HAP-1 (cell line): Measurements from ENCODE around the gene SETD1B.
"Not testable (repeated sequence)": the region's sequence is repeated elsewhere in the genome, so short reads cannot be mapped to it uniquely, and the experiment has no call there.

ENCODE experiments used
- DNase-seq, 2 experiments: peaks; one replicate each; pipeline ENCODE4 v3.0.0-alpha.2; 2016 to 2020; ENCODE audit warnings: low spot score in 2 of 2
- H3K27me3 ChIP-seq: fragments of 250-450 bp; sonication (Bioruptor Pico); 2 replicates; pipeline ENCODE4 v1.5.1; 2020; ENCODE audit warnings: low read depth, mild to moderate bottlenecking, moderate library complexity
- H3K36me3 ChIP-seq: fragments of 250-450 bp; sonication (Bioruptor Pico); replicated peaks from 2 replicates; pipeline ENCODE4 v1.5.1; 2020; ENCODE audit warnings: mild to moderate bottlenecking
- H3K4me1 ChIP-seq: fragments of 250-450 bp; sonication (Bioruptor Pico); 2 replicates; pipeline ENCODE4 v1.5.1; 2020; ENCODE audit warnings: mild to moderate bottlenecking
- H3K4me3 ChIP-seq: fragments of 250-450 bp; sonication (Bioruptor Pico); 2 replicates; pipeline ENCODE4 v1.5.1; 2020; ENCODE audit warnings: mild to moderate bottlenecking, moderate library complexity
- H3K9me3 ChIP-seq: fragments of 250-450 bp; sonication (Bioruptor Pico); 2 replicates; pipeline ENCODE4 v1.5.1; 2020; ENCODE audit warnings: mild to moderate bottlenecking, moderate library complexity
- in situ Hi-C: fragments of 300-500 bp; cut with MboI; formaldehyde crosslinking; loops from 3 replicates; pipeline ENCODE4 v1.14.3; 2020; ENCODE audit warnings: low sequenced_read_pairs, inconsistent platforms, mixed read lengths

SETD1B gene

DNA sequence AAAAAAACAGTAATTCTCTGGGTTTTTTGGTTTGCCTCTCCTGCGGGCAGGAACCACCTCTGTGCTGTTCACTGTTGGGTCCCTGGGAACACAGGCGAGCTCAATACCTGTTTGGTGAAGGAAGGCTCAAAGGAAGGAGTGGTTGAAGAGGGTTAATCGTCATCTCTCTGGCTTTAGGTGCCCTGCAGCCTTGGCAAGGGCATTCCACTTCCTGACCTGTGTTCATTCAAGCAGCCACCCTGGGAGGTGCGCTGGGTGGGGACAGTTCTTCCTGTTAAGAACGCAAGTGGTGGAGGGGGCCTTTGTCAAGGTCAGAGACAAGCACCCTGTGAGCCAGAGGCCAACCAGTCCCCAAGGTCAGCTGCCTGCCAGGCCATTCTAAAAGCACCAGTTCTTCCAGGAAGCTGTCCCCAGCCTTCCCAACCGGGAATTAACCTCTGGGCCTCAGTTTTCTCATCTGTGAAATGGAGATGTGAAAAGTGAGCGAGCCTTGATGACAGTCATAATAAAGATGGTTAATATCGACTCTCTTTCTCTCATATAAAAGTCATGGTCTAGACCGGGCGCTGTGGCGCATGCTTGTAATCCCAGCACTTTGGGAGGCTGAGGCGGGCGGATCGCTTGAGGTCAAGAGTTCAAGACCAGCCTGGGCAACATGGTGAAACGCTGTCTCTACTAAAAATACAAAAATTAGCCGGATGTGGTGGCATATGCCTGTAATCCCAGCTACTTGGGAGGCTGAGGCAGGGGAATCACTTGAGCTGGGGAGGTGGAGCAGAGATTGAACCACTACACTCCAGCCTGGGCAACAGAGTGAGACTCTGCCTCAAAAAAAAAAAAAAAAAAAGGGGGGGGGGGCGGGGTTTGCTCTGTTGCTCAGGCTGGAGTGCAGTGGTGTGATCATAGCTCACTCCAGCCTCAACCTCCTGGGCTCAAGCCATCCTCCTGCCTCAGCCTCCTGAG, 16.5 kb upstream of the SETD1B start:
- in situ Hi-C loops = no loop called here
- H3K9me3 ChIP-seq = no peaks in the 10 kb centered on the region
- no peaks in the 10 kb centered on the region for H3K27me3 ChIP-seq
- DNase-seq = no peak
- H3K36me3 ChIP-seq = peaks cover 31% of the 10 kb centered on the region
- H3K4me3 ChIP-seq = no peak overlapping the region
- peaks cover 7% of the 10 kb centered on the region for H3K4me1 ChIP-seq

DNA sequence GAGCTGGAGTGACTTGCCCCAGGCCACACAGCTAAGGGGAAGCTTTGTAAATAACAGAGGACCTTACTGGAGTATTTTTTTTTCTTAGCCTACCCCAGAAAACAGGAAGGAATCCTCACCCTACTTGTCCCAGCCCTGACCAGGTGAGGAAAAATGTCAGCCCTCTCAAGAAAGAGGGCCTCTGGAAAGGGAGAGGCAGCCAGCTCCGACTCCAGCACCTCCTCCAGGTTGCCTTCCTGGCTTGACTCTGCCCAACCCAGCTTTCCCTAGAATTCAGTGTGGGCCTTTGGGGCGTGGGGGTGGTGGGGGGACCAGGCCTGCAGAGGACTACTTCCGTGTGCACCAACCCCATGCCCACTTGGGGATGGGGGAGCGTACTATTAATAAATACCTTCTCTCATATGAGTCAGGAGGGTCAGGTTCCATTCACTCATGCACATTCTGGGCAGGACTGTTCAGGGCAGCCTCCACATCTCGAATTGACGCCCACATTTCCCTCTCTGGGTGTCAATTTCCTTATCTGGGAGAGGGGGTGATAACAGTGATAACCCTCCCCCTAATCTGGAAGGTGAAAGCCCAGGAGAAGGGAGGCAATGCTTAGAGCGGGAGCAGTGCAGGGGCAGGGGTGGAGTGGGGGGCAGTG, 15.5 kb upstream of the SETD1B start:
- peaks cover 35% of the 10 kb centered on the region for H3K36me3 ChIP-seq
- no peaks in the 10 kb centered on the region for H3K27me3 ChIP-seq
- no peak for DNase-seq
- peaks cover 8% of the 10 kb centered on the region; the same call in 1 of the 2 replicates for H3K4me1 ChIP-seq
- no peak overlapping the region for H3K4me3 ChIP-seq
- in situ Hi-C loops = no loop called here
- H3K9me3 ChIP-seq = no peaks in the 10 kb centered on the region

GRCh38 chr12:121789233-121789781, 14.5 kb upstream of the SETD1B start:
- no peaks in the 10 kb centered on the region for H3K9me3 ChIP-seq
- H3K4me1 ChIP-seq = peaks cover 8% of the 10 kb centered on the region
- no peak for DNase-seq
- H3K27me3 ChIP-seq = no peaks in the 10 kb centered on the region
- H3K36me3 ChIP-seq = peaks cover 32% of the 10 kb centered on the region
- no peak overlapping the region for H3K4me3 ChIP-seq
- in situ Hi-C loops = no loop called here

- Histone ChIP-seq H3K9me3 (no peaks in the 10 kb centered on the region), H3K27me3 (no peaks in the 10 kb centered on the region), H3K4me3 (no peak overlapping the region), H3K4me1 (peaks cover 16% of the 10 kb centered on the region), H3K36me3 (peaks cover 33% of the 10 kb centered on the region)
- DNase-seq = no peak
- in situ Hi-C loops = no loop called here
These were observed 13.7 kb upstream of the SETD1B start for GRCh38 chr12:121789800-121790728.

DNA sequence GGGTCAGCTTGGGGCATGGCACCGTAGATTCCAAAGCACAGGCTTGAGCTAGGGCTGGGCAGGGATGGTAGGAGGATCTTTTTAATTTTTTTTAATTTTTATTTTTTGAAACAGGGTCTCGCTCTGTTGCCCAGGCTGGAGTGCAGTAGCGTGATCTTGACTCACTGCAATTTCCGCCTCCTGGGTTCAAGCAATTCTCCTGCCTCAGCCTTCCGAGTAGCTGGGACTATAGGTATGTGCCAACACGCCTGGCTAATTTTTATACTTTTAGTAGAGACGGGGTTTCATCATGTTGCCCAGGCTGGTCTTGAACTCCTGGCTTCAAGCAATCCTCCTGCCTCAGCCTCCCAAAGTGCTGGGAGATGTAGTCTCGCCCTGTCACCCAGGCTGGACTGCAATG, 13.0 kb upstream of the SETD1B start:
- H3K9me3 ChIP-seq, in situ Hi-C loops: not testable (repeated sequence)

DNA sequence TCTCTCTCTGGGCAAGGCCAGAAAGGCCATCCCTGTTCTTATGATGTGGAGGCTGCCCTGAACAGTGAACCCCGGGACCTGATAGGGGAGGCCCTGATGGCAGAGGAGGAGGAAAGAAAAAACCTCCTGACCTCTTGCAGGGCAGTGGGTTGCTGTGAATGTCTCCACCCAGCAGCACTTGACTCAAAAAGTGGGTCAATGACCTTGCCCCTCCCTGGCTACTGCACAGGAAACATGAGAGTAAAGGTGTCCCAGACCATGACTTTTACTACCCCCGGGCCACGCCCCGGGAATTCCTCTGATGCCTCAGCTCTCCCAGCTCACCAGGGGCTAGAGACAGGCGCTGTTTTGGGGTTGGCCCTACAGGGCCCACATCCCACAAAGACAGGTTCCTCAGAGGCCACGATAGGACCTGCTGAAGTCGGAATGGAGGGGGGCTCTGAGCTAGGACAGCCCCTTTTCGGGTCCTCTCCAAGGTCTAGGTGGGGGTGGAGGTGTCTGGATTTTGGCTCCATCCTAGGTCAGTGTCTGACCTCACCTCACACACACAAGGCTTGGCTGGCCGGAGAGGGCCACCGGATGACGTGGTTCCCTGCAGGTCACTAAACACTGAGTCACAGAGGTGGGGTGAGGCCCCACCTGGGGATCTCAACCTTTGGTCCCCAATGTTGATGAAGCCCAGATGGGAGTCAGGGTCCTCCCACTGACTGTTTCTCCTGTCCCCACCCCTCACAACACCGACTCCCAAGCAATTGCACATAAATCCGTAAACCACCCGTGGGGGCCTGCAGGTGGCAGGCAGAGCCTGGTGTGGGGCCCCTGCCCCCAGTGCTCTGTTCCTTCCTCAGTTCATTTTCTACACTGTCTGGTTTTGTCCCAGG, 11.9 kb upstream of the SETD1B start:
- Histone ChIP-seq H3K4me3 (peak overlapping the region; percentile 75), H3K36me3 (peaks cover 45% of the 10 kb centered on the region), H3K9me3 (no peaks in the 10 kb centered on the region), H3K27me3 (no peaks in the 10 kb centered on the region), H3K4me1 (peaks cover 23% of the 10 kb centered on the region)
- peak in 1 of 2 experiments; percentile 2 for DNase-seq
- in situ Hi-C loops = no loop called here

More for the DNA sequence above, 13.0 kb upstream of the SETD1B start:
- H3K27me3 ChIP-seq, H3K4me3 ChIP-seq, DNase-seq: not testable (repeated sequence)
- Histone ChIP-seq H3K36me3 (peaks cover 40% of the 10 kb centered on the region), H3K4me1 (peaks cover 18% of the 10 kb centered on the region)

DNA sequence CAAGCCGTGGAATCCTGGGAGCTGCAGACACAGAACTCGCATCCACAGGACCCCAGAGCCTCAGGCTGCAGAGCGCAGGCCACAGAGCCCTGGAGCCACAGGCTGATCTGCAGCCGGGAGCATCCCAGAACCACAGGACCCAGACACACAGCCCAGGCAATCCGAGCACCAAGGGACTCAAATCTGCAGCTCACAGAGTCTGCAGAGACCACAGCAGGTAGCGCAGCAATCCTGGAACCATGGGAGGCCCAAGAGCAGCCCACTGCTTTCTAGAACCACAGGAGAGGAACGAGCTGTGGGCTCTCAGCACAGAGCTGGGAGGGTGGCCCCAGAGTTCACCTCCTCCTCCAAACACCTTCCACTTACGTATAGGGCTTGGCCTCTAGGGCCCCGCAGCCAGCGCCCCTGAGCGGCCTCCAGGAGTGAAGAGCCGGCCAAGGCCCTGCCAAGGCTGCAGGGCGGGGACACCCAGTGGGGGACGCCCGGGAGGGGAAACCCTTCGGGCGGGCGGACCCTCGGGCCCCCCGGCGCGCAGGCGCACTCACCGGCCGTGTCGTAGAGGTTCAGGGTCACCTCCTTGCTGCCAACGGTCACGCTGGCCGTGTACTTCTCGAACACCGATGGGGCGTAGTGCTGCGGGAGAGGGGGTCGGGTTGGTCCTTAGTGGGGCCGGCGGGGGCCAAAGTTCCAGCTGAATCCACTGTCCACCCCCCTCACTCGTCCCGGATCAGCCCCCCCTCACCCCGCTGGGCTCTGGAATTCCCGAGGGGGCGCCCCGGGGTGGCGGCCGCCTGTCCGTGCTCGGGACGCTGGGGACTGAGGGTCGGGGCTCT, 11.0 kb upstream of the SETD1B start:
- Histone ChIP-seq H3K4me3 (peak overlapping the region; percentile 75), H3K36me3 (peaks cover 48% of the 10 kb centered on the region), H3K27me3 (no peaks in the 10 kb centered on the region), H3K9me3 (no peaks in the 10 kb centered on the region), H3K4me1 (peaks cover 32% of the 10 kb centered on the region)
- DNase-seq = peak in 1 of 2 experiments; percentile 69
- in situ Hi-C loops = no loop called here

DNA sequence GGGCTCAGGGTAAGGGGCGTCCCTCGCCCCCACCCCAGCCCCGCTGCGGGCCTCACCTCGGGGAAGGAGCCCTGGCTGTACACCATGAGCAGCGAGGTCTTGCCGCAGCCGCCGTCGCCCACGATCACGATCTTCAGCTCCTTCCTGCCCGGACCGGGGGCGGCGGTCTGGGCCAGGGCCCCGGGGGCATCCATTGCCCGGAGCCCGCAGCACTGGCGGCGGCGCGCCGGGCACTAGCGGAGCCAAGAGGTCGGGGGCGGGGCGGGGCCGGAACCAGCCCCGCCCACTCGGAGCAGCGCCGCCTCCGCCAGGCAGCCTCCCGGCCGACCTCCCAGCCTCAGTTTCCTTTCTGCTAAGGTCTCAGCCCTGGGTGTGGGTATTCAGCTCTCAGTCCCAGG, 10.4 kb upstream of the SETD1B start, which contains the start of gene RHOF:
Gene RHOF, minus strand, starts transcription at position 249 of the 398 bp plus-strand sequence. Its CDS starts 55 bp downstream, at position 194.
- H3K27me3 ChIP-seq = no peaks in the 10 kb centered on the region
- peak; percentile 20 to 71 for DNase-seq
- H3K36me3 ChIP-seq = peaks cover 52% of the 10 kb centered on the region
- H3K4me1 ChIP-seq = peaks cover 39% of the 10 kb centered on the region
- in situ Hi-C loops = no loop called here
- no peaks in the 10 kb centered on the region for H3K9me3 ChIP-seq
- H3K4me3 ChIP-seq = peak within 1 kb of the TSS; percentile 75

GRCh38 chr12:121793838-121794533, 9.8 kb upstream of the SETD1B start:
- H3K4me1 ChIP-seq = peaks cover 44% of the 10 kb centered on the region
- H3K4me3 ChIP-seq = peak overlapping the region; percentile 75
- in situ Hi-C loops = no loop called here
- H3K9me3 ChIP-seq = no peaks in the 10 kb centered on the region
- peak; percentile 87 to 94 for DNase-seq
- H3K27me3 ChIP-seq = no peaks in the 10 kb centered on the region
- peaks cover 58% of the 10 kb centered on the region for H3K36me3 ChIP-seq

DNA sequence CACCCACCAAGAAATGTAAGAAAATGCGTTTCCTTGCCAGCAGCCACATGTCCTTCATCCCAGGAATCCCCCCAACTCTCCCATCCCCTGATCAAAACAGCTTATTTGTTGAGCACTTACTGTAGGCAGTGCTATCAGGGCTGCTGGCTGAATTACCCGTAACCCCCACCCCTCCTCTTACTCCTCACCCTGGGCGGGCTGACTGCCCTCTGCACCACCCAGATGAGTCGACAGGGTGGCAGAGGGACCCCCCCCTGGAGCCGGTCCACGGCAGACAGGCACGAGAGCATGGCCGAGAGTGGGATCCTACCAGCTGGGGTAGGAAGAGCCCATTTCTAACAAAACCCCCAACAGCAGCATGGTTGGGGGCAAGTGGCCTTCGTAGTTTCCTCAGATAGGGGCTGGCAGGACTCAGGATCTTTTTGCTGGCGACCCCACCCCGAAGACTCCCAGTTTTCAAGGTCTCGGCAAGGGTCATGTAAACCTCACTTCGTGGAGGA, 9.2 kb upstream of the SETD1B start:
- Histone ChIP-seq H3K9me3 (no peaks in the 10 kb centered on the region), H3K36me3 (peaks cover 61% of the 10 kb centered on the region), H3K4me1 (peaks cover 48% of the 10 kb centered on the region), H3K4me3 (peak overlapping the region; percentile 75), H3K27me3 (no peaks in the 10 kb centered on the region)
- in situ Hi-C loops = loop anchor here (5.0 kb wide), 1 partner anchor 93 kb away; the partner anchor contains the start of gene PSMD9
- DNase-seq = peak in 1 of 2 experiments; percentile 45
